ENCODE results near the gene ZDHHC11. TPM values are rescaled to one million over a fixed set of nuclear protein-coding genes. Genes with fewer than 3 reads are reported as not detected.
A peak's percentile ranks its signal among the peaks of the same experiment; 100 is the strongest.
"Not testable (repeated sequence)": the region's sequence is repeated elsewhere in the genome, so short reads cannot be mapped to it uniquely, and the experiment has no call there.

ZDHHC11 gene
- total RNA-seq, 2 experiments from 2014 or later: 10.7 to 32.0 TPM

DNA sequence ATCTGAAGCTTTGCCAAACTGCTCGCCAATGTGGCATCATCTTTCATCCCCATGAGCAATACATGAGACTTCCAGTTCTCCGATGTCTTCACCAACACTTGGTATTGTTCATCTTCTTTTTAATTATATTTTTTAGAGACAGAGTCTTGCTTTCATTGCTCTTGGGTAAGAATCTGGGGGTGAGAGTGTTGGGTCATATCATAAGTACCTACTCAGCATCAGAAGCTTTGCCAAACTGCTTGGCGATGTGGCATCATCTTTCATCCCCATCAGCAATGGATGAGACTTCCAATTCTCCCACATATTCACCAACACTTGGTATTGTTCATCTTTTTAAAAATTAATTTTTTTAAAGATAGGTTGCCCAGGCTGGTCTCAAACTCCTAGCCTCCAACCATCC is 35.3 kb downstream of the ZDHHC11 start:
- no peak for TF ChIP-seq EZH2phosphoT487 (IDR thresholded peaks at IDR 0.05; ENCODE audit: borderline replicate concordance, low read depth, low read length)
- TF ChIP-seq, protein P1, sequence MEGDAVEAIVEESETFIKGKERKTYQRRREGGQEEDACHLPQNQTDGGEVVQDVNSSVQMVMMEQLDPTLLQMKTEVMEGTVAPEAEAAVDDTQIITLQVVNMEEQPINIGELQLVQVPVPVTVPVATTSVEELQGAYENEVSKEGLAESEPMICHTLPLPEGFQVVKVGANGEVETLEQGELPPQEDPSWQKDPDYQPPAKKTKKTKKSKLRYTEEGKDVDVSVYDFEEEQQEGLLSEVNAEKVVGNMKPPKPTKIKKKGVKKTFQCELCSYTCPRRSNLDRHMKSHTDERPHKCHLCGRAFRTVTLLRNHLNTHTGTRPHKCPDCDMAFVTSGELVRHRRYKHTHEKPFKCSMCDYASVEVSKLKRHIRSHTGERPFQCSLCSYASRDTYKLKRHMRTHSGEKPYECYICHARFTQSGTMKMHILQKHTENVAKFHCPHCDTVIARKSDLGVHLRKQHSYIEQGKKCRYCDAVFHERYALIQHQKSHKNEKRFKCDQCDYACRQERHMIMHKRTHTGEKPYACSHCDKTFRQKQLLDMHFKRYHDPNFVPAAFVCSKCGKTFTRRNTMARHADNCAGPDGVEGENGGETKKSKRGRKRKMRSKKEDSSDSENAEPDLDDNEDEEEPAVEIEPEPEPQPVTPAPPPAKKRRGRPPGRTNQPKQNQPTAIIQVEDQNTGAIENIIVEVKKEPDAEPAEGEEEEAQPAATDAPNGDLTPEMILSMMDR (conservative IDR thresholded peaks at IDR 0.05; ENCODE audit: low read length): no peak
- Histone ChIP-seq H3K9me2 (ENCODE audit: insufficient read depth, low read length) (no peaks in the 10 kb centered on the region), H3K4me1 (ENCODE audit: insufficient read depth, low read length, poor library complexity, severe bottlenecking) (no peaks in the 10 kb centered on the region), H3K36me3 (ENCODE audit: insufficient read depth, low read length) (peaks cover 12% of the 10 kb centered on the region), H2AFZ (ENCODE audit: low read length) (no peak overlapping the region), H3K27ac (ENCODE audit: low read depth, low read length, poor library complexity, severe bottlenecking) (no peak overlapping the region), H3K4me3 (ENCODE audit: low read depth, low read length, poor library complexity, severe bottlenecking) (no peak overlapping the region), H4K20me1 (ENCODE audit: insufficient read depth, low read length) (no peaks in the 10 kb centered on the region), H3K4me2 (ENCODE audit: low read length) (no peak overlapping the region), H3K9me3 (ENCODE audit: low read length) (no peaks in the 10 kb centered on the region), H3K79me2 (ENCODE audit: insufficient read depth, low read depth, low read length) (no peaks in the 10 kb centered on the region)
- no TSS peak for BruUV-seq (replicated peaks)
- intact Hi-C loops (cut with micrococcal nuclease; ENCODE audit: unreplicated experiment): no loop called here
- CTCF ChIA-PET (ENCODE audit: unreplicated experiment): no interaction called here
- POLR2A ChIA-PET: no interaction called here
- no peak for DNase-seq (ENCODE audit: low spot score)

DNA sequence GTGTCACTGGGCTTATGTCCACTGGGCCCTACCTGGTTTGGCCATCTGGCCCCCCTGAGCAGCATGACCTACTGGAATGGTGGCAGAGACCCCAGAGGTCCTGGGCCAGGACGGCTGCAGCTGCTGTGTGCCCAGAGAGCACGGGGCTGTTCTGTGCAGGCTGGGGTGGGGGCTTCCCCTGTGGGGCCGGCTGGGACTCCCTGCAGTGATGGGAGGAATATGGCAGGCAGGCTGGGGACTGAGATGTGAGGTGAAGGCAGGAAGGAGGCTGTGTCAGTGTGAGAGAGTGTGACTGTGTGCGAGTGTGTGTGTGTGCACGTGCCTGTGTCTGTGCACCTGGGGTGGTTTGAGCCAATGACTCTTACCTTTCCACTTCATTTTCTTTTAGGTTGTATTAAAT is 37.2 kb downstream of the ZDHHC11 start:
- H3K9me2 ChIP-seq (ENCODE audit: insufficient read depth, low read length); CTCF ChIA-PET (ENCODE audit: unreplicated experiment); DNase-seq (ENCODE audit: low spot score); POLR2A ChIA-PET; H3K27ac ChIP-seq (ENCODE audit: low read depth, low read length, poor library complexity, severe bottlenecking); H3K4me3 ChIP-seq (ENCODE audit: low read depth, low read length, poor library complexity, severe bottlenecking); H3K79me2 ChIP-seq (ENCODE audit: insufficient read depth, low read depth, low read length); H2AFZ ChIP-seq (ENCODE audit: low read length); intact Hi-C loops (cut with micrococcal nuclease; ENCODE audit: unreplicated experiment); H4K20me1 ChIP-seq (ENCODE audit: insufficient read depth, low read length); H3K4me1 ChIP-seq (ENCODE audit: insufficient read depth, low read length, poor library complexity, severe bottlenecking); H3K4me2 ChIP-seq (ENCODE audit: low read length); H3K9me3 ChIP-seq (ENCODE audit: low read length): not testable (repeated sequence)
- H3K36me3 ChIP-seq (ENCODE audit: insufficient read depth, low read length): peaks cover 12% of the 10 kb centered on the region
- BruUV-seq (replicated peaks): TSS peak; percentile 41

DNA sequence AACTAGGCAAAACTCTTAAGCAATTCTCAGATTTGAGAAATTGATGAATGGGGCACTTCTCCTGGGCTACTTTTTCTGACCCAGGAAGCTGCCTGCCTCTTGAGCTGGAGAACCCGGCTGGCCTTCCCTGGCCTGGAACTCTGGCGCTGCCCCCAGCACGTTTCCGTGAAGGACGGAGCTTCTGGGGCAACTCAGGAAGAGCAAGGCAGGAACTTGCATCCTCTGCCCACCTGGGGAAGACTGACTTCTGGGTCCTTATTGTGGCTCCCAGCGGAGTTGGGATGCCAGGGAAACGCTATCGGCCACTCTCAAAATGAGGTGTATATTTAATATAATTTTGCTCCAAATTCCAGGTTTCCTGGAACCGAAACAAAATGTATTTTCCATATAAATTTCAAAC is 39.4 kb downstream of the ZDHHC11 start:
- POLR2A ChIA-PET; BruUV-seq (replicated peaks); H3K4me3 ChIP-seq (ENCODE audit: low read depth, low read length, poor library complexity, severe bottlenecking); DNase-seq (ENCODE audit: low spot score); H2AFZ ChIP-seq (ENCODE audit: low read length); H3K27ac ChIP-seq (ENCODE audit: low read depth, low read length, poor library complexity, severe bottlenecking); H3K36me3 ChIP-seq (ENCODE audit: insufficient read depth, low read length); H4K20me1 ChIP-seq (ENCODE audit: insufficient read depth, low read length); H3K4me2 ChIP-seq (ENCODE audit: low read length); H3K79me2 ChIP-seq (ENCODE audit: insufficient read depth, low read depth, low read length); H3K4me1 ChIP-seq (ENCODE audit: insufficient read depth, low read length, poor library complexity, severe bottlenecking); CTCF ChIA-PET (ENCODE audit: unreplicated experiment); H3K9me2 ChIP-seq (ENCODE audit: insufficient read depth, low read length); H3K9me3 ChIP-seq (ENCODE audit: low read length); intact Hi-C loops (cut with micrococcal nuclease; ENCODE audit: unreplicated experiment): not testable (repeated sequence)

DNA sequence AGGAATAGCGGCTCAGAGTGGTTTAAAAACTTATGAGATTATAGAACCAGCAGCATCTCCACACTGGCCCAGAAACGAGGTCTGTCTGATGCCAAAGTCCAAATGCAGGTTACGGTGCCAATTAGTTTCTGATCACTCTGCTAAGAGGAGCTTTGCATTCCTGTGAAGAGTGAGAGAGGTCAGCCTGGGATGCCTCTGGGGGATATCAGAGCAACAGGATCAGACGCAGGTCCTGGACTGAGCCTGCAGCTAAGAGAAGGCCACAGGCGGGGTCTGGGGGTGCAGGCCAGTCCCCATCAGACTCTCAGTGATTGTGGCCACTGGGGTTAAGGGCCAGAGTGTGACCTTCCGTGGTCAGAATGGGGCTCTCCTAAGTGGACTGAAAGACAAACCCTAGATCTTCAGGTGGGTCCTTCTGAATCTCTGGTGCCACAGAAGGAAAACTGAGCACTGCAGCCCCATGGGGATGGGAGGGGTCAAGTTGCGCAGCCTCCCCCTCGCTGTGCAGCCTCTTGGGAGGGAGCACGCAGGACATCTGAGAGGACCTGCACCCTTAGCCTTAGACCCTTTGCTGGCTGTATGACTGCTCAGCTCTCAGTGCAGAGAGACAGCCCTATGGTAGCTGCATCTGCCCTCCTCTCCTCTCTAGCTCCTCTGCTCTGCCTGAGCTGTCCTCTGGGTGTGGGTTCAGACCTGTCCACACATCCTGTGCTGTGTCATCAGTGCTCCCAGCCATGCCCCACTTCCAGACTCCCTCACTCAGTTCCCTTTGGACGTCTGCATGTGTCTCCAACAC is 42.9 kb downstream of the ZDHHC11 start:
- intact Hi-C loops (cut with micrococcal nuclease; ENCODE audit: unreplicated experiment); CTCF ChIA-PET (ENCODE audit: unreplicated experiment); POLR2A ChIA-PET: not testable (repeated sequence)

More for the DNA sequence above, 42.9 kb downstream of the ZDHHC11 start:
- not testable (repeated sequence) for H3K4me2 ChIP-seq (ENCODE audit: low read length); DNase-seq (ENCODE audit: low spot score); H3K36me3 ChIP-seq (ENCODE audit: insufficient read depth, low read length); BruUV-seq (replicated peaks); H3K9me3 ChIP-seq (ENCODE audit: low read length); H3K4me3 ChIP-seq (ENCODE audit: low read depth, low read length, poor library complexity, severe bottlenecking); H3K4me1 ChIP-seq (ENCODE audit: insufficient read depth, low read length, poor library complexity, severe bottlenecking); H3K27ac ChIP-seq (ENCODE audit: low read depth, low read length, poor library complexity, severe bottlenecking); H3K79me2 ChIP-seq (ENCODE audit: insufficient read depth, low read depth, low read length); H3K9me2 ChIP-seq (ENCODE audit: insufficient read depth, low read length); H4K20me1 ChIP-seq (ENCODE audit: insufficient read depth, low read length); H2AFZ ChIP-seq (ENCODE audit: low read length)
